Esophagus squamous epithelium (tissue), 4 donors: ENCODE results near the gene UNC13D.

Experiments used
- CTCF ChIP-seq, 6 experiments: fragments of 450-650 bp in 4 of 6; fragments of 200-600 bp in 2 of 6; sonication (generic) in 2 of 6; IDR thresholded peaks; one replicate each; pipeline ENCODE4 v1.5.1; 2016 to 2019; ENCODE audit warnings: antibody characterized with exemption in 6 of 6, mild to moderate bottlenecking in 4 of 6, moderate library complexity in 4 of 6
- POLR2A ChIP-seq, 4 donors: fragments of 450-650 bp; IDR thresholded peaks; one replicate each; pipeline ENCODE4 v1.6.1; 2017; ENCODE audit warnings: antibody characterized with exemption in 4 of 4, mild to moderate bottlenecking in 4 of 4, moderate library complexity in 3 of 4

- TF ChIP-seq CTCF (IDR thresholded peaks at IDR 0.05) (no peak), POLR2A (IDR thresholded peaks at IDR 0.05) (no peak)
Measured at GRCh38 chr17:75809631-75810111, 34.5 kb downstream of the UNC13D start.
